Vagina (tissue), 2 donors: Measurements from ENCODE around the gene OR4K1.

ENCODE experiments used
- POLR2A ChIP-seq, 2 donors: fragments of 450-650 bp; IDR thresholded peaks; one replicate each; pipeline ENCODE4 v1.6.1; 2017; ENCODE audit warnings: antibody characterized with exemption in 2 of 2, mild to moderate bottlenecking in 2 of 2, moderate library complexity in 2 of 2
- POLR2AphosphoS5 ChIP-seq, 2 donors: sonication (generic); formaldehyde crosslinking; IDR thresholded peaks; one replicate each; pipeline ENCODE4 v1.9.0; 2017; ENCODE audit warnings: antibody characterized with exemption in 2 of 2, mild to moderate bottlenecking in 2 of 2, low read depth in 1 of 2; ENCODE audit not compliant: insufficient read depth in 1 of 2
- TF ChIP-seq, protein P1 (sequence below), 3 experiments: fragments of 450-650 bp in 2 of 3; fragments of 200-600 bp in 1 of 3; sonication (generic) in 1 of 3; IDR thresholded peaks; one replicate each; pipeline ENCODE4 v1.5.1; 2017 to 2019; ENCODE audit warnings: antibody characterized with exemption in 3 of 3, mild to moderate bottlenecking in 2 of 3, moderate library complexity in 2 of 3

DNA sequence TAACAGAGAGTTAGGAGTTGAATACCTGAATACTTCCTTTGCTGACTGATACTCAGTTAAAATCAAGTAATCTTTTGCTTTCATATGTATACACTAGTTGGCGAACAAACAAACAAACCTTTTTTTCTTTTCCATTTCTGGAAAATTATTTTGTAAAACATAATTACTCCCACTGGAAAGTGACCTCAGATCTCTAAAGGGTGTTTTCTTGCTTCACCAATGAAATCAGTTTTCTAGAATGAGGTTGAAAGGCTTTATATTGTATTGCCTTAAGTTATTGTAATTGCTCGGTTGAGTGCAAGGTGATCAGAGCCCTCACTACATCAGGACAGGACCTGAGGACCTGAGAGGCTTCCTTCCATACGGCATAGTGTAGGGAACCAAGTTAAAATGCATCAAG is at the start of gene OR4K1:
- TF ChIP-seq POLR2A (IDR thresholded peaks at IDR 0.05) (no peak), POLR2AphosphoS5 (IDR thresholded peaks at IDR 0.05; ENCODE audit: insufficient read depth in 1 of 2, low read depth in 1 of 2) (no peak)
- TF ChIP-seq, protein P1, sequence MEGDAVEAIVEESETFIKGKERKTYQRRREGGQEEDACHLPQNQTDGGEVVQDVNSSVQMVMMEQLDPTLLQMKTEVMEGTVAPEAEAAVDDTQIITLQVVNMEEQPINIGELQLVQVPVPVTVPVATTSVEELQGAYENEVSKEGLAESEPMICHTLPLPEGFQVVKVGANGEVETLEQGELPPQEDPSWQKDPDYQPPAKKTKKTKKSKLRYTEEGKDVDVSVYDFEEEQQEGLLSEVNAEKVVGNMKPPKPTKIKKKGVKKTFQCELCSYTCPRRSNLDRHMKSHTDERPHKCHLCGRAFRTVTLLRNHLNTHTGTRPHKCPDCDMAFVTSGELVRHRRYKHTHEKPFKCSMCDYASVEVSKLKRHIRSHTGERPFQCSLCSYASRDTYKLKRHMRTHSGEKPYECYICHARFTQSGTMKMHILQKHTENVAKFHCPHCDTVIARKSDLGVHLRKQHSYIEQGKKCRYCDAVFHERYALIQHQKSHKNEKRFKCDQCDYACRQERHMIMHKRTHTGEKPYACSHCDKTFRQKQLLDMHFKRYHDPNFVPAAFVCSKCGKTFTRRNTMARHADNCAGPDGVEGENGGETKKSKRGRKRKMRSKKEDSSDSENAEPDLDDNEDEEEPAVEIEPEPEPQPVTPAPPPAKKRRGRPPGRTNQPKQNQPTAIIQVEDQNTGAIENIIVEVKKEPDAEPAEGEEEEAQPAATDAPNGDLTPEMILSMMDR (IDR thresholded peaks at IDR 0.05): no peak
